HG03460 (cell line): ENCODE results near the gene ADM2.

ENCODE experiments used
- ATAC-seq: cut with Tn5 transposase; IDR thresholded peaks from one replicate; pipeline ENCODE4 v1.9.1; 2021; ENCODE audit not compliant: unreplicated experiment

ADM2 gene

DNA sequence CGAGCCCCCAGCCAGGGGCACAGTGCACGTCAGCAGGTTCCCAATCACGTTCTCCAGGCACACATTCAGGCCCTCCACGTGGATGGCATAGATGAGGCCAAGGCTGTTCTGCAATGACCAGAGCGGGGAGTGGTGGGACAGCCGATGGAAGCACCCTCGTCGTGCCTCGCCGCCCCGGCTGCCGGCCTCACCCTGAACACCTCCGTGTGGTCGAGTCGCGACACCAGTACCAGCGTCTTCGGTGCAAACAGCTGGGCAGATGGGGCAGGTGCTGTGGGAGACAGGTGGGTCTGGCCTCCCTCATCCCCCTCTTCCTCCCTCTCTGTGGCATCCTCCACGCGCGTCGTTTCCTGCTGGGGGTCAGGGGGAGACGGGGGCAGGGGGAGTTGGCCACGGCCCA lies 14.0 kb upstream of the ADM2 start:
- no peak for ATAC-seq

DNA sequence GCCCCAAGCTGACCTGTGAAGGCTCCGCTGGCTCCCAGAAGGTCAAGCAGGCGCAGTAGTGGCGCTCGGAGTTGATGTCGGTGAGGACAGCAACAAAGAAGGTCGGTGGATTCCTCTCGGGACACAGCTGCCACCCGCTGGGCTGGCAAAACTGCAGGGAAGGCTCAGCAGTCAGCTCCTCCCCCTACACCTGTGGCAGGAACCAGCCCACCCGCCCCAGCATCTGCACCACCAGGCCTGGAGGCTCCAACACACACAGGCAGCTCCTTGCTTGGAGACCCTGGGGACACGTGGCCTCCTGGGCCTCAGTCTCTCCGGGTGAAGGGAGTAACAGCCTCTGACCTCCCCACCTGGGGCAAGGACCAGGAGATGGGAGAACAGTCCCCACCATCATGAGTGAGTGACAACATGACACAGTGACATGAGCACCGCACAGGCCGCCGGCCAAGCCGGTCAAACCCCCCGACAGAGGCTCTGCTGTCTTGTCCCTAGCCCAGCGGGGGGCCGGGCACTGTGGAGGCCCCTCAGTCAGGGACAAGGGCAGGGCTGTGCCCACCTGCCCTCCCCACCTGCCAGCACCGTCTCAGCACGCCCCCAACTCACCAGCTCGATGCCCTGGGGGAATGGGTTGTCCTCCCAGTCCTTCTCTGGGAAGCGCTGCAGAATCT lies 13.4 kb upstream of the ADM2 start:
- no peak for ATAC-seq

DNA sequence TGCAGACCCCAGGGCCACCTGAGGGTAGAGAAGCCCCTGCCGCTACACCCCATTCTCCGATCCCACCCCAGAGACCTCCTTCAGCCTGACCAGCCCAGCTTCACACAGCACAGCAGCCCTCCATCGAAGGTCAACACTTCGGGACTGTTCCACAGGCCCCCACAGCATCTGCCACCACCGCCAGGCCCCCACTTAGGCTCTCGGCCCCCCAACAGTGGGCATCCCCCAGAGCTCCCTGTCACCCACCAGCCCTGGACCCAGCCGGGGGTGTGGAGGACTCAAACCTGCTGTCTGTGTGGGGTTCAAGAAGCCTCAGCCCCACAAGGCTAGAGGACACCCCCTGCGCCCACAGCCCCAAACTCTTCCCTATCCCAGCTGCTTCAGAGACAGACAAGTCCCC lies 12.7 kb upstream of the ADM2 start:
- ATAC-seq = no peak

DNA sequence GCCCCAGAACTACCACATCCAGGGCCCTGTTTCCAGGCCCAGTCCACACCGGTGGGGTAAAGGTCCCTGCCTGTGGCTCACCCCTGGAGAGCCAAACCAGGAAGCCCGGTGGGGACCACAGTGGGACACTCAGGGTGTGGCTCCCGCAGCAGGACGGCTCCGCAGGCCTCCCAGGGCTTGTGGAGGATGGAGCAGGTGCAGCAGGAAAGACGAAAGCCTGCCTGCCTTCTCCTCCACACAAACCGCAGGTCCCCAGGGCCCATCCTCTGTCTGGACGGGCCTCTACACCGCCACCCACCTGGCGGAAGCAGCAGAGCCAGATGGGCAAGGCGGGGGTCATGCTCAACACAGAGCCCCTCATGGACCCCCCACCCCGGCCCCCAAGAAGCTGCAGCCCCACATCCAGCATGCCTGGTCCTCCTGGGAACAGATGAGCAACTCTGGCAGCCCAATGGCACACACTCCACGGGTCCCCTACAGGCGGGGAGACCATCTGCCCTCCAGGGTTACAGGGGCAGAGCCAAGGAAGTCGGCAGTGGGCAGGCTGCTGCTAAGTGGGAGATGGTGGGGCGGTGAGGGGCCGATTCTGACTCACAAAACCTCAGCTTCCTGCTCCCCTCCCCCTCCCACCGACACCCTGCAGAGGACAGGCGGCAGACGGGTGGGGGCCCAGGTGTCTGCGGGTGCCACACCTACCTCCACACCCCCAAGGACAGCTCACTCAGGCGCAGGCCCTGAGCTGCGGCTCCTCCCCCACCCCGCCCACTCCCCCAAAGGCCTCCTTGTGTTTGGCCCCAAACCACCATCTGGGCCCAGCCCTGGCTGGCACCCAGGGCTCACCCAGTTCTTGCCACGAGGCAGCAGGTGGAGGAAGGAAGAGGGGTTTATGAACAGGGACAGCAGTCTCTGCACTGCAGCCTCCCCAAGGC lies 11.7 kb upstream of the ADM2 start:
- ATAC-seq = peak; percentile 61

DNA sequence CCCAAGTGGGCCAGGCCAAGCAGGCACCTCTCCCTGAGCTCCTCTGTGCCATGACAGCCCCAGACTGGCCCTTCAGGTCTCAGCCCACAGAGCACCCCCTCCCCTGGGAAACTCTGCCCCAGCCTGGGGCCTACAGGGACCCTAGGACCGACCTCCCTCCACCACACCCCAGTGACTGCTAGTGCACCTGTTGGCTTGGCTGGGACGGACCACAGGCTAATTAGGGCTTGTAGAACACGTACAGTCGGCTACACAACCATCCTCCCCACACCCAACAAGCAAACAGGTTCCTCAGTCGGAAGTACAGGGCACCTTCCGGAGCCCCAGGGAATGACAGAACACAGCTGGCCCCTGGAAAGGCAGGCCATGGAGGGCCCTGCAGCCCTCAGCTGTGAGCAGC lies 10.9 kb upstream of the ADM2 start:
- ATAC-seq = peak; percentile 1

DNA sequence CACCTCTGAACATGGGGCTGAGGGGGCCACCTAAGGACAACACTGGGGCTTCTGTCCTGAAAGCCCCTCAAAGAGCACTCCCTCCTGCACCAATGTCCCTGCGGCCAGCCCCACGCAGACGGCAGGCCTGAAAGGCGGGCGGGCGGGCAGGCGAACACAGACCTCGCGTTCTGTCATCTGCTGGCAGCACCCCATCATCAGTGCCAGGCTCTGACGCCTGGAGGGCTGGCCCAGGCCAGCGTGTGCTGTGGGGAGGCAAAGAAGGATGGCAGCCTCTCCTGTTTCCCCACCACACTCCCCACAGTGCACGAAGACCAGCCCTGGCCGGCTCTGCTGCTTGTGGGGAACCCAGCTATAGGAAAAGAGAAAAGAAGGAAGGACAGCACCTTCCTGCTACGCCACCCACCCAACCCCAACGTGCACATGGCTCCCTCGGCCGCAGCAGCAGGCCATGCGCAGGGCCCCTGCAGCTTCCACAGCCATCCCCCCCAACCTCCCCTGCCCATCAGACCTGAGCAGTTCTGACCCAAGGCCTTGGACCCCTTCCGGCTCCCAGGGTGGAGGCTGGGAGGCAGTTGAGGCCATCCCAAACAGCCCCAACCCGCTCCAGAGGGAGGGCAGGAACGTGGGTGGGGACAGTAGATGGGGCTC lies 10.0 kb upstream of the ADM2 start:
- ATAC-seq = no peak

DNA sequence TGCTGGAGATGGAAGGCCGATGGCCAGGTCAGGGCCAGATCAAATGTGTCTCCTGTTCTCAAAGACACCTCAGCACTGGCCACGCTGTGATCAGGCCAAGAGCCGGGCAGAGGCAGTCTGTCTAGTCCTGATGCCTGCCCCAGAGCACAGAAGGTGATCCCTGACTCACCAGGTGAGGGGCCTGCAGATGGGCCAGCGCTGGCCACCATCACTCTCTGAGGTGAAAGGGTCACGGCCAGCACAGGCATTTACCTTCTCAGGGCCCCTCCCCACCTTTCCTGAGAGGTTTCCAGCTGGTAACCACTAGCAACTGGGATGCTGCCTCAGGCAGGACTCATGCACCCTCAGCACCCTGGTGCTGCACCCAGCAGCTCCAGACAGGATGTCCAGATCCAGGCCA lies 9.4 kb upstream of the ADM2 start:
- no peak for ATAC-seq

DNA sequence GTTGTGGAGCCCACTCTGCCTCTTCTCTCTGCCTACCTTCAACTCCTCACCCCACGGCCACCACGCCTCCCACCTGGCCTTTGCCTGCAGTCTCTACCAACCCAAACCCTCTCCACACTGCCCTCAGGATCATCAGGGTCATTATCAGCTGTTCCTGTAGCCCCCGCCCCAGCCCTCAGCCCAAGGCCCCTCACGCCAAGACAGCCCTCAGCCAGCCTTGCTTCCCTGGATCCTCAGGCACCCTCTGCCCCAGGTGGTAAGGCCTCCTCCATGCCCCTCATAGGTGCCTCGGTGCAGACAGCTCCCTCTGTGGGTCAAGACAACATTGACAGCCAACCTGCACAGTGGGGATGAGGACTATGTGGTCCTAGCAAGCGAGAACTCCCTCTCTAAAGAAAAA lies 8.3 kb upstream of the ADM2 start:
- ATAC-seq = no peak

DNA sequence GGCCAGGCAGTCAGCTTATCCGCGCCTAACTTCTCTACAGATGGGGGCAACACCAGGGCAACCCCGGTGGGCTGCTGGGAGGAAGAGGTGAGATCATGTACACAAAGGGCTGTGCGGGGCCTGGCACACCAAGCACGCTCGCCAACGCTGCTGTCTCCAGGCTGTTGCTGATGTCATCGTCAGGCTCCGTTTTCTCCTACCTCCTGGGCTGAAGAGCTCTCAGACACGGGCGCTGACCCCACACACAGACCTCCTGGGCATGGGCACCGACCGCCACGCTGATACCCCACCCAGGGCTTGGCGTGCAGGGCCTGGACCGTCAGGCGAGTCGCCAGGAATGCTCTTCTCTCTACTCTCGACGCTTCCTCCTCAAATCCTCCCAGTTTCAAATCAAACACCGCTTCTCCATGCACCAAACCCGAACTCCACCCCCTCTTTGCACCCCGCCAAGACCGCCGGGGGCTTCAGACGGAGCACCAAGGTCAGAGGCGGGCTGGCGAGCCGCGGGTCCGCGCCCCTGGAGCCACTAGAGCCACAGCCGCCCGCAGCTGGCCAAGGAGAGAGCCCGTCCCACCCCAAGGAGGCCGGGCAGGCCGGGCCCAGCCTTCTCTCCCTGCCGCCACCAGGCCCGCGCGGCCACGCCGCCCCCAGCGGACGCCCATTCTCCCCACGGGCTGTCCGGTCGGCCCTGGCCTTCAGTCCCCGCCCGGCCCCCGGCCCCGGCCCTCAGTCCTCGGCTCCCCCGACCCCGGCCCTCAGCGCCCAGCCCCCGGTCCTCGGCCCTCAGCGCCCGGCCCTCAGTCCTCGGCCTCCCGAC lies 7.3 kb upstream of the ADM2 start:
- no peak for ATAC-seq

DNA sequence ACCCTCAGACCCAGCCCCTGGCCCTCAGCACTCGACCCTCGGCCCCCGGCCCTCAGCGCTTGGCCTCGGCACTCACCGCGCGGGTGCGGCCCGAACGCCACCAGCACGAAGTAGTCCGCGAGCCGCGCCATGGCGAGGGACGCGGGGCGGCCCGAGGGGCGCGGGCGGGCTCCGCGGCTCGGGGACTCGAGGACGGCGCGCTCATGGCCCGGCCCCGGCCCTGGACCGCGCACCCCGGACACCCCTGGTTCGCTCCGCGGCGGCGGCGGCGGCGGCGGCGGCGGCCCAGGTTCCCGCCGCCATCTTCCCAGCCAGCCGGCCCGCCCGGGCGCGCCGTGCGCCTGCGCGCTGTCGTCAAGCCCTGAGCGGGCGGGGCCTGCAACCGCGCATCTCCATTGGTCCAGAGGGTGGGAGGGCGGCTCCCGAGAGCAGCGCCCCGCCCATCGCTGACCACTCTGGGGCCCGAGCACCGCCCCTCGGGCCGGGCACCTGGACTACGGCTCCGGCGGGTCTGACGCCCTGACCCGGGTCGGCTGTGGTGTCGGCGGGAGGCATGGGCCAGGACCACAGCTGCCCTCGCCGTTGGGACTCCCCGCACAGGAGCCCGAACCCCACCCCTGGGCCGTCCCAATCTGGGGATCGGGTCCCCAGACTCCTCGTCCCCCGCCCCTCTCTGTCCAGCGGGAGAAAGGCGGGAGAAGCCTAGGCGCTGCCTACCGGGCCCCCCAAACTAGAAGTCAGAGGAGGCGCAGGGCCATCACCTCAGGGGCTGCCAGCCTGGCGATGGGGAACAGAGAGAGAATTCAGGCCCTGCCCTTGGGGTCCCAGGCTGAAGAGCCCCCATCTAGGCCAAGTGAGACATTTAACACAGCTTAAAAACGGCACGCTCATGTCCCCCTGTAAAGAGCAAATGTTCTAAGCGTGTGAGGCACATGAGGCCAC lies 6.4 kb upstream of the ADM2 start, which contains the start of gene SBF1:
SBF1 (minus strand) TSS at position 326 of the 942 bp plus-strand sequence; CDS start at position 131, 195 bp downstream.
- ATAC-seq = peak; percentile 62

DNA sequence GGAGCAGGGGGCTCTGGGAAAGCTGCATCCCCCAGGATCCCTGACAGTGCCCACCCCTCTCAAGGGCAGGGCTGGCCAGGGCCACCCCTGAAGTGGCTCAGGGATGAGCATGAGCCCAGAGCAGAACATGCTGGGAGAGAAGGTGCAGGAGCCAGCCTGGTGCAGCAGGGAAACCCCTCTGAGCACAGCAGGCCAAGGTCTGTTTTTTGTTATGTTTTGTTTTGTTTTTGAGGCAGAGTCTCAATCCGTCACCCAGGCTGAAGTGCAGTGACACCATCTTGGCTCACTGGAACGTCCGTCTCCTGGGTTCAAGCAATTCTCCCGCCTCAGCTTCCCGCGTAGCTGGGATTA lies 5.7 kb upstream of the ADM2 start:
- no peak for ATAC-seq

DNA sequence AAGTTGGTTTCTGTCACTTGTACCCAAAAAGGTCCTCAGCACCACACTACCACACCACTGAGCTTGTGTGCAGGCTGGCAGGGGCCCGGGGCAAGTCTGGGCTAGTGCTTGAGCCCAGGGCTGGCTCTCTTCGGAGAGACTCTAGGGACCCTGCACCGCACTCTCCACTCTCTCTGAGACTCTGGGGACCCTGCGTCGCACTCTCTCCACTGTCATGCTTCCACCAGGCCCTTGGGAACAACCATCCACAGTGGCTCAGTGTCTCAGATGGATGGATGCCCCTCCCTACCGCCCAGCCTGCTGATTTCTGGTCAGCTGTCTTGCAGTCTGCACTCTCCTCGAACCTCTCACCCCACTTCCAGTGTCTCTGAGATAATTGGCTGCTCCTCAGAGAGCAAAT lies 4.5 kb upstream of the ADM2 start:
- ATAC-seq = no peak

DNA sequence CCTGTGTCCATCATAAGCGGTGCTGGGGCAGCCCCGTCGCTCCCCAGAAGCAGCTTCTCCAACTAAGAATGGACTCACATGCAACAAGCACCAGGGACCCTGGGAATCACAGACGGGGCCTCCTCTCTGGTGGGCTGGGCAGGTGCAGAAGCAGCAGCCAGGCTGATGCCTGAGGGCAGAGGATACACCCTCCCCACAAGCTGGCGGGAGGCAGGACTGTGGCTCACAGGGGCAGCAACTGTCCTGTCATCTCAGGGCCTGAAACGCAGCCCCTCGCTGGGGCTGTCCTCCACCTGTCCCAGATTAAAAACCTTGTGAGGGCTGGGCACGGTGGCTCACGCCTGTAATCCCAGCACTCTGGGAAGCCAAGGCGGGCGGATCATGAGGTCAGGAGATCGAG lies 3.4 kb upstream of the ADM2 start:
- ATAC-seq = no peak

DNA sequence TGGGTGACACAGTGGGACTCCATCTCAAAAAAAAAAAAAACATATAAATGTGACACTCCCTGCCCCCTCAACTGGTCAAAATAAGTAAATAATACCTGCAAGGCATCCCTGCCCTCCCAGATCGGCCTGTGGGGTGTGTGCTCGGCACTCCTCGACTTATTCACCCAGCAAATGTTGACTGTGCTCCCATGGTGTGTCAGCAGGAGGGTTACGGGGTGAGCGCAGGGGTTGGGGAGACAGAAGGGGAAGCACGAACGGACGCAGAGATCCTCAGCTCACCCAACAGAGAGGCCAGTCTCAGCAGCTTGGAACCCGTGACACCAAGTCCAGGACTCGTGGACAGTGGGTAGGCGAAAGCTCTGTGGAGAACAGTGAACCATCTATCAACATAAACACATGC lies 1.6 kb upstream of the ADM2 start:
- no peak for ATAC-seq

DNA sequence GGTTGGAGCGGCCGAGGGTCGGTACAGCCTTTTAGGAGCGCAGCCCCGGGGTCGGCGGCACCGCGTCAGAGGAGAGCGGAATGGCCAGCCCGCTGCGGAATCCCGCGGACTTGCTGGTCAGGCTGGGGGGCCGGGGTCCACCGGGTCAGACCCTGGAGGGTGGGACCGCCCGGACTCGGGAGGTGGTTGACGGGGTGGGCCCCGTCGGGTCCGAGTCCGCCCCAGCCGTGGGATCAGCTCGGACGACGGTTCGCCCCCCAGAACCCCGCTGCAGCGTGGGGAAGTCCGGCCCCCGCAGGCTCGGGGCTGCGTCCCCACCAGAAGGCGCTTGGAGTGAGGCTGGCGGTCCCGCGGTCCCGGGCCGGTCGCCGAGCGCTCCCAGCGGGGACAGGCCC lies 301 bp upstream of the ADM2 start:
- no peak for ATAC-seq

DNA sequence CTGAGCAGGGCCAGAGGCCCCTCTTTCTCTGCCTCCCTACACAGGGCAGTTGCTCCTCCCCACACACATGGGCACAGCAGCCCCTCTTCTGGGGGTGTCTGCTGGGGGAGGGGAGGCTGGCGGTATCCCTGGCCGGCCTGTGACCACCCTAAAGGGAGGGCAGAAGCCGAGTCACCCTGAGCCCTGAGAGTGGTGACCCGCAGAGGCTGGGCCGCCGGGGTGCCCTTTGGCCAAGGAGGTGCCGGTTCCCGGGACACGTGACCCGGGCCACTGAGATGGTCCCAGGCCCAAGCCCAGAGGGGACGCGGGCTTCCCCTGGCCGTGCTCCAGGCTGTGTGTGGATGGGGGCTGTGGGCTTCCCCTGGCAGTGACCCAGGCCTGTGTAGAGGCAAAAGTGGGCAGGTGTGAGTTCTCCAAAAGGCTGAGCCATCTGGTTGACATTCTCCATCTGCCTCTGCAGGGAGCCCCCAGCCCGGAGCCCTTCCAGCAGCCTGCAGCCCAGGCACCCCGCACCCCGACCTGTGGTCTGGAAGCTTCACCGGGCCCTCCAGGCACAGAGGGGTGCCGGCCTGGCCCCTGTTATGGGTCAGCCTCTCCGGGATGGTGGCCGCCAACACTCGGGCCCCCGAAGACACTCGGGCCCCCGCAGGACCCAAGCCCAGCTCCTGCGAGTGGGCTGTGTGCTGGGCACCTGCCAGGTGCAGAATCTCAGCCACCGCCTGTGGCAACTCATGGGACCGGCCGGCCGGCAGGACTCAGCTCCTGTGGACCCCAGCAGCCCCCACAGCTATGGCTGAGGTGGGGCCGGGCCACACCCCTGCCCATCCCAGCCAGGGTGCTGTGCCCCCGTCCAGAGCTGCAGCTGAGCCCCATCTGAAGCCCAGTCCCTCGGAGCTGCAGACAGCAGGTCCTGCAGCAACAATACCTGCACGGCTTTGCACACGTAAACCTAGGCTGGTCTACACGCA lies 1.0 kb downstream of the ADM2 start:
- ATAC-seq = no peak

DNA sequence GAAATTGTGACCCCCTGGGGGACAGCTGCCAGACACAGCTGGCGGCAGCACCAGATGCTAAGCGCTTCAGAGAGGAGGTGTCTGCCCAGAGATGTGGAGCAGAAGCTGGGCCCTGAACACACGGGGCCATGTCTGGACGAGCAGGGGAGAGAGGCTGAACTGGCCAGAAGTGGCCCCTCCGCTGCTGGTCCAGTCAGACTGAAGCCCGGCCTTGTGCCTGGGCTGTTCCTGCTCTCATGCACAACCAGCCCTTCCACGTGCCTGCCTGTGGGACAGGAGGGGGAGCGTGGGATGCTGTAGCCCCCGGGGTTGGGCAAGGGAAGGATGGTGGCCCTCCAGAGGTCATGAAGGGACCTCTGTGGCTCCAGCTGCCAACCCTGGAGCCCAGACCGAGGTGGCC lies 1.8 kb downstream of the ADM2 start:
- no peak for ATAC-seq

DNA sequence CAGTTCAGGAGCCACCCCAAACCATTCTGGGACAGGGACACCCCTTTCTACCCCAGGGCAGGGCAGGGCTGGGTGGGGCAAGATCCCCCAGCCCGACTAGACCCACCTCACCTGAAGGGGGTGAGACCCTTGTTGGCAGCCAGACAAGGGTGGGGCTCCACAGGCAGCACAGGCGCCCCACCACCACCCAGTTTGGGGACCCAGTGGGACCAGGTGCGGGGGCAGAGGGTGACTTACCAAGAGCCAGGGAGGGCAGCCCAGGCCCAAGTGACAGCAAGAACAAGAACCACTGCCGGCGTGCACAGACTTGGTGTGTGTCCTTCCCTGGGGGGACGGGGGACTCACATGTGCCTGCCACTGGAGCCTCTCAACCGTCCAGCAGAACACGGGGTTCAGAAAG lies 2.2 kb downstream of the ADM2 start:
- no peak for ATAC-seq
